ENCODE data around the gene ILKAP.

DNA sequence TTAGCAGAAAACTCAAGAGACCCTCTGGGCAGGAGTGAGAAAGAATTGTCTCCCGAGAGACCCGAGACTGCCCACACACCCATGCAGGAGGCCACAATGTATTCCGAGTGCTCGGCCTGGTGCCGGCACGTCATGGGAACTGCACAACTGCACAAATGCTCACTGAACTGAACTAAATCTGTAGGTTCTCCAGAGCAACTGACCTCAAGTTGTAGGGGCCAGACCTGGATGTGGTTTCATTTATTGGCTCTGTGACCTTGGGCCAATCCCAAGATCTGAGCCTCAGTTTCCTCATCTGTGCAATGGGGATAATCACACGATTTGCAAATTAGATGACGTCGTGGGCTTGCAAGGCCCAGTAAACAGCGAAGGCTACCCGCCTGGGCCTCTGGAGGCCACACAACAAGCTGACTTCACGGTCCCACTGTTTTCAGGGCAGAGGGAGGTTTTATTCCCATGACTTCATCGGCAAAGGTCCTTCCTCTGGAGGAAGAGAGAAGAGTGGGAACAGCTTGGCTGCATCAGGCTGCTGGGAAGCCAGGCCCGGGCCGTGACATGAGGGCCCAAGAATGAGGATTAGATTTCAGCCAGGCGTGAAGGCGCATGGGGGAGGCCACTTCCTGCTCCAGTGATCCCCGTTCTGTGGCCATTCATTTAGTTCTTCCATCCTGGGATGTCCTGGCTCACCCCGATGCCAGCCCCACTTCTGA is 48.3 kb downstream of the ILKAP start:
- TF ChIP-seq, protein P1, sequence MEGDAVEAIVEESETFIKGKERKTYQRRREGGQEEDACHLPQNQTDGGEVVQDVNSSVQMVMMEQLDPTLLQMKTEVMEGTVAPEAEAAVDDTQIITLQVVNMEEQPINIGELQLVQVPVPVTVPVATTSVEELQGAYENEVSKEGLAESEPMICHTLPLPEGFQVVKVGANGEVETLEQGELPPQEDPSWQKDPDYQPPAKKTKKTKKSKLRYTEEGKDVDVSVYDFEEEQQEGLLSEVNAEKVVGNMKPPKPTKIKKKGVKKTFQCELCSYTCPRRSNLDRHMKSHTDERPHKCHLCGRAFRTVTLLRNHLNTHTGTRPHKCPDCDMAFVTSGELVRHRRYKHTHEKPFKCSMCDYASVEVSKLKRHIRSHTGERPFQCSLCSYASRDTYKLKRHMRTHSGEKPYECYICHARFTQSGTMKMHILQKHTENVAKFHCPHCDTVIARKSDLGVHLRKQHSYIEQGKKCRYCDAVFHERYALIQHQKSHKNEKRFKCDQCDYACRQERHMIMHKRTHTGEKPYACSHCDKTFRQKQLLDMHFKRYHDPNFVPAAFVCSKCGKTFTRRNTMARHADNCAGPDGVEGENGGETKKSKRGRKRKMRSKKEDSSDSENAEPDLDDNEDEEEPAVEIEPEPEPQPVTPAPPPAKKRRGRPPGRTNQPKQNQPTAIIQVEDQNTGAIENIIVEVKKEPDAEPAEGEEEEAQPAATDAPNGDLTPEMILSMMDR (IDR thresholded peaks at IDR 0.05), result no peak
- no peak for TF ChIP-seq POLR2A (IDR thresholded peaks at IDR 0.05)
